Stimulated activated CD8-positive, alpha-beta memory T cell treated with anti-CD3 and anti-CD28 coated beads, Interleukin-7, amount 100 ng/mL, for 48 hours (primary cell): ENCODE measurements around the gene MARVELD2.

ENCODE experiments used
- DNase-seq, 2 donors: peaks; one replicate each; pipeline ENCODE4 v3.0.0-alpha.2; 2020; ENCODE audit warnings: low read depth in 1 of 2; ENCODE audit errors: extremely low read depth in 1 of 2

MARVELD2 gene

DNA sequence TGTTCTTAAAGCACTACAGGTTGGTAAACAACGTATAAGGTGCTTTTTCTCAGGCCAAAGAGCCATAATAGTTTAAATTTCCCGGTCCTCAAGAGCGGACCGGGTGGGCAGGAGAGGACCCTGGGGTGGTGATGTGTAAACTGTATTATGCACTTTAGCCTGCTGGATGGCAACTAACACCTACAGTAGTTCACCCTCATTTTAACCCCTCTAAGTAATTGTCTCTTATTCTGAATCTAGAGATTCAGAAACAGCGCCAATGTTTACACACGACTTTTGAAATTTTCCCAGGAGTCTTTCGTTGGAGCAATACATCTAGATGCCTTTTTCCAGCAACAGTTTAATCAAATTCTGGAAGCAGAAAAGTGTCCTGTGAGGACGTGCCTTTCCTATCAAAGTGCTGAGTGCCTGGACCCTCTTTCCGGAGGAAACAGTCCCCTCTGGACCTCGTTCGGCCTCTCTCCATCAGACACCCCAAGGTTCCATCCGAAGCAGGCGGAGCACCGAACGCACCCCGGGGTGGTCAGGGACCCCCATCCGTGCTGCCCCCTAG lies 77.0 kb downstream of the MARVELD2 start:
- DNase-seq: no peak

DNA sequence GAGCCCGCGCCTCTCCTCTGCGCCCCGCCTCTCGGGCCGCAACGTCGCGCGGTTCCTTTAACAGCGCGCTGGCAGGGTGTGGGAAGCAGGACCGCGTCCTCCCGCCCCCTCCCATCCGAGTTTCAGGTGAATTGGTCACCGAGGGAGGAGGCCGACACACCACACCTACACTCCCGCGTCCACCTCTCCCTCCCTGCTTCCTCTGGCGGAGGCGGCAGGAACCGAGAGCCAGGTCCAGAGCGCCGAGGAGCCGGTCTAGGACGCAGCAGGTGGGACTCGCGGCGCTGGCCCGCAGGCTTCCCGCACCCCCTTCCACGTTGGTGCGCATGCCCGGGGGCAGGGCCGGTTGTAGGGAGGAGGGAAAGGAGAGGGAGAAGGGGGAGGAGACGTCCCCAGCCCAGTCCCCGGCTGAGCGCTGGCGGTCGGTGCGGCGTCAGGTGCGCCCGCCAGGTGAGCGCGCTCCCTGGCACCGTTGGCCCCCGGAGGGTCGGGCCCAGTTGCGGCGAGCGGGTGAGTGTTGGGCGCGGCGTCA lies 77.5 kb downstream of the MARVELD2 start, which contains the start of gene OCLN:
Gene OCLN, plus strand, starts transcription at position 400 of the 532 bp plus-strand sequence. CDS start 11,455 bp downstream, outside the sequence.
- DNase-seq: no peak

DNA sequence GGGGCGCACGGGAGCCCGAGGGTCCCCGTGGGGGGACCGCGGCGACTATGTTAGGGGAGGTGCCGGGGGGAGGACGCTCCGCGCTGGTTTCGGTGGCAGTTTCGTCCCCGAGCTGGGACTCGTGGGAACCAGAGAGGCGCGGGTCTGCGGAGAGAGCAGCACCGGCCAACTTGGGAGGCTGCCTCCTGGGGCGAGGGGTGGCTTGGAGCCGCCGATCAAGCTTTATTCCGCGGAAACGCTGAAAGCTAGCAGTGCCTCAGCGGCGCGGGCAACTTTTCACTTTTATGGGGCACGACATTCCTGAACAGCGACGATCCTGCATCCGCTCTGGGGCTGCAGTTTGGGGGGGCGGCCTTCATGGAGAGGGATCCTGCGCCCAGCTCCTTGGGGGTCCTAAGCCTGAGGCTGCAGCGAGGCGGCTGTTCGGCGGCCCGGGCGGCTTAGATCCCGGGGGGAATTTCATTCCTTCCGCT lies 78.0 kb downstream of the MARVELD2 start:
- DNase-seq: no peak

DNA sequence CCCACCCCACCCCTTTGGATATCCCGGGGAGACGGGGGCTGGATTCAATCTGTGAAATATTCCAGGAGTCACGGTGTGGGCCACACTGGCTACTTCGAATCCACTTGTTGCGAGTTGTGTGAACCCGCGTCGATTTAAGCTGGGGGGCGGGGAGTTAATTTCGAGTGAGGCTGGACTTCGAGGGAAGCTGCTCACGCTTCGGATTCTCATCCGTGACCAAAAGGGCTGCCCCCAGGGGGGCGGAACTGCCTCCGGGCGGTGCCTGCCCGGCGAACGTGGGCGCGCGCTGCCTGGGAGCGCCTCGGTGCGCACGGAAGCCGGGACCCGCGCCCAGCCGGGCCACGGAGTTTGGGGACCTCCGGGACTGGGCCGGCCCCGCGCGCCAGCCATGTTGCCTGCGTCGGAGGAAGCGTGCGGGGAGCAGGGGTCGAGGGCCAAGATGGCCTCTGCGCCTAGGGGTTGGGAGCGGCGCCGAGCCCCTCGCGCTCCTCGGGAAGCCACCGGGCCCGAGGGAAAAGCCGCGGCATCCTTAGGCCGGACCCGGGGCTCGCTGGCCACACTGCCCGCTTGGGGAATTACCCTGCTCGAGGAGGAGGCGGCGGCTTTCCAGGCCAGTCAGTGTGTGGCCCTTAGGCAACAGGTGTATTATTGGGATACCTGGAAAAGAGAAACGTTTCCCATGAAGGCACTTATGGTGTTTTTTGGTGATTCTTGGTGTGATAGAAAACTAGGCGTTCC lies 78.6 kb downstream of the MARVELD2 start:
- DNase-seq: no peak
